ENCODE results near the gene XG. TPM values are rescaled to one million over a fixed set of nuclear protein-coding genes. Genes with fewer than 3 reads are reported as not detected.
A peak's percentile ranks its signal among the peaks of the same experiment; 100 is the strongest.
"Not testable (repeated sequence)": the region's sequence is repeated elsewhere in the genome, so short reads cannot be mapped to it uniquely, and the experiment has no call there.

XG gene
- total RNA-seq, 2 experiments from 2014 or later = not detected

- H3K36me3 Mint-ChIP-seq (ENCODE audit: low read depth); H3K4me3 Mint-ChIP-seq; H3K4me1 Mint-ChIP-seq (ENCODE audit: low read depth); POLR2A ChIA-PET; H3K9me3 Mint-ChIP-seq (ENCODE audit: insufficient read depth); H3K27ac Mint-ChIP-seq: not testable (repeated sequence)
- peaks cover 13% of the 10 kb centered on the region for H3K27me3 Mint-ChIP-seq (ENCODE audit: low read depth)
- peak; percentile 47 for DNase-seq
- CTCF ChIA-PET = interaction anchor here (1.0 kb wide), 1 partner anchor 12 kb away, joined by 3 read pairs; no protein-coding TSS in a partner anchor
- ATAC-seq = peak; percentile 36
Measured at GRCh38 chrX:2812161-2812907, 60.5 kb downstream of the XG start.

DNA sequence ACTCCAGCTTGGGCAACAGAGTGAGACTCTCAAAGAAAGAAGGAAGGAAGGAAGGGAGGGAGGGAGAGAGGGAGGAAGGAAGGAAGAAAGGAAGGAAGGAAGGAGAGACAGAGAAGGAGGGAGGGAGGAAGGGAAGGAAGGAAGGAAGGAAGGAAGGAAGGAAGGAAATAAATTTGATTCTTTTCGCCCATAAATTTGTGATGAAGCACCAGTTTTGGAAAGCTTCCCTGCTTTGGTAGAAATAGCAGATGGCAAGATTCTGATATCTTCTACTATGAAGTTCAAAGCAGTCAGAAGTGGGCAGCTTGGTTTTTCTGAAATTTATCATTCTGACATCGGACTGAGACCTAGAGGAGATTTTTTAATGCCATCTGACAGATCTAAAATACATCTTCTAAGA, 65.2 kb downstream of the XG start:
- Mint-ChIP-seq H3K9me3 (ENCODE audit: insufficient read depth) (no peaks in the 10 kb centered on the region), H3K4me1 (ENCODE audit: low read depth) (peaks cover 13% of the 10 kb centered on the region), H3K4me3 (no peak overlapping the region), H3K27me3 (ENCODE audit: low read depth) (peaks cover 13% of the 10 kb centered on the region), H3K27ac (no peak overlapping the region), H3K36me3 (ENCODE audit: low read depth) (no peaks in the 10 kb centered on the region)
- ATAC-seq (no peak), DNase-seq (no peak)
- CTCF ChIA-PET = no interaction called here
- POLR2A ChIA-PET = no interaction called here

- ChIA-PET POLR2A (no interaction called here), CTCF (no interaction called here)
- DNase-seq (peak; percentile 23), ATAC-seq (no peak)
- Mint-ChIP-seq H3K27ac (no peak overlapping the region), H3K4me3 (no peak overlapping the region), H3K9me3 (ENCODE audit: insufficient read depth) (no peaks in the 10 kb centered on the region), H3K27me3 (ENCODE audit: low read depth) (peaks cover 8% of the 10 kb centered on the region), H3K4me1 (ENCODE audit: low read depth) (peaks cover 10% of the 10 kb centered on the region), H3K36me3 (ENCODE audit: low read depth) (no peaks in the 10 kb centered on the region)
Measured at GRCh38 chrX:2819345-2820135, 67.7 kb downstream of the XG start.

GRCh38 chrX:2820136-2820771, 68.4 kb downstream of the XG start:
- Mint-ChIP-seq H3K4me3 (no peak overlapping the region), H3K27ac (no peak overlapping the region), H3K9me3 (ENCODE audit: insufficient read depth) (no peaks in the 10 kb centered on the region), H3K27me3 (ENCODE audit: low read depth) (peaks cover 3% of the 10 kb centered on the region), H3K4me1 (ENCODE audit: low read depth) (peaks cover 10% of the 10 kb centered on the region), H3K36me3 (ENCODE audit: low read depth) (no peaks in the 10 kb centered on the region)
- ATAC-seq (no peak), DNase-seq (no peak)
- CTCF ChIA-PET = no interaction called here
- POLR2A ChIA-PET = no interaction called here

DNA sequence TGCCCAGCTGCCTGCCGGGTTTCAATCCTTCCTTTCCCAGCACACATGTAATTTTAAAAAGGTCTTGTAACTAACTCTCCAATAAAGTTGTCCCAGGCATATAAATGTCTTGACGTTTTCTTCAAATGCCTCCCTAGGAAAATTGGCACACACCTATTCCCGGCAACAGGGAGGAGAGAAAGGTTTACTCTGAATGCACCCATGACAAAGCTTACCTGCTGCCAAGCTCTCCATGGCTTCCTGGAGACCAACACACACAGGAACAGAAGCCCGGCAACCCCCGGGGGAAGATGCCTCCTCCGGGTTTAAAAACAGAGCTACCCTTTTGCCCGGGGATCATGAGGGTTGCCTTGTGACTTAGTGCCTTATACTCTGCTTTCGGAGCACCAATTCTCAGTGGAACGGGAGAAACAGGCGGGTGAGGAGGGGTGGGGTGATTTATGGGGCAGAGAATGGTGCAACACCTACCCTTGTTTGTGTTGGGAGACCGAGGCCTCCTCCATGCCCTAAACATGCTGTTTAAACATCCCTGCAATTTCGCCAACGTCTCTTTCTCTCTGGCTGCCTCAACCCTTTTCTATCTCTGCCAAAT, 72.1 kb downstream of the XG start:
- H3K36me3 Mint-ChIP-seq (ENCODE audit: low read depth) = no peaks in the 10 kb centered on the region
- CTCF ChIA-PET = no interaction called here
- ATAC-seq = no peak
- no peak overlapping the region for H3K4me3 Mint-ChIP-seq
- peaks cover 3% of the 10 kb centered on the region for H3K27me3 Mint-ChIP-seq (ENCODE audit: low read depth)
- H3K27ac Mint-ChIP-seq = no peak overlapping the region
- peaks cover 10% of the 10 kb centered on the region for H3K4me1 Mint-ChIP-seq (ENCODE audit: low read depth)
- H3K9me3 Mint-ChIP-seq (ENCODE audit: insufficient read depth) = no peaks in the 10 kb centered on the region
- DNase-seq = no peak
- POLR2A ChIA-PET = no interaction called here

DNA sequence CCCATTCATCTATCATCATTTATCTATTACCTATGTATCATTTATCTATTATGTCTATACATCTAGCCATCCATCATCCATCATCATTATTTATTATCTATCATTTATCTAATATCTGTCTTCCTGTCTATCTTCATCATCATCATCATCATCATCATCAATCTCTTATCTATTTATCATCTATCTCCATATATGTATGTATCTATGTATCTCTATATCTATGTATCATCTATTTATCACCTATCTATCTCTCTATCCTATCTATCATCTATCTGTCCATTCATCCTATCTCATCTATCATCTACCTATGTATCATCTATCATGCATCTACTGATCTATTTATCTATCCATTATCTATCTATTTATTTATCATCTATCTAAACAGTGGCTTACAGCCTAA, 73.0 kb downstream of the XG start:
- Mint-ChIP-seq H3K27me3 (ENCODE audit: low read depth) (peaks cover 3% of the 10 kb centered on the region), H3K27ac (no peak overlapping the region), H3K9me3 (ENCODE audit: insufficient read depth) (no peaks in the 10 kb centered on the region), H3K4me1 (ENCODE audit: low read depth) (peaks cover 8% of the 10 kb centered on the region), H3K36me3 (ENCODE audit: low read depth) (no peaks in the 10 kb centered on the region), H3K4me3 (no peak overlapping the region)
- no peak for ATAC-seq
- POLR2A ChIA-PET = no interaction called here
- CTCF ChIA-PET = no interaction called here
- no peak for DNase-seq

GRCh38 chrX:2828344-2828958, 76.6 kb downstream of the XG start, which contains the start of gene GYG2:
GYG2 (plus strand) TSS chrX:2828930; CDS start chrX:2830189, 1,259 bp downstream.
- ChIA-PET POLR2A (no interaction called here), CTCF (no interaction called here)
- ATAC-seq = no peak
- Mint-ChIP-seq H3K27me3 (ENCODE audit: low read depth) (no peaks in the 10 kb centered on the region), H3K4me3 (no peak within 1 kb of the TSS), H3K27ac (no peak within 1 kb of the TSS), H3K36me3 (ENCODE audit: low read depth) (no peaks in the 10 kb centered on the region), H3K9me3 (ENCODE audit: insufficient read depth) (no peaks in the 10 kb centered on the region), H3K4me1 (ENCODE audit: low read depth) (no peaks in the 10 kb centered on the region)
- no peak for DNase-seq

- no peaks in the 10 kb centered on the region for H3K9me3 Mint-ChIP-seq (ENCODE audit: insufficient read depth)
- ATAC-seq (no peak), DNase-seq (no peak)
- no peaks in the 10 kb centered on the region for H3K27me3 Mint-ChIP-seq (ENCODE audit: low read depth)
- H3K4me3 Mint-ChIP-seq = no peak overlapping the region
- no peaks in the 10 kb centered on the region for H3K36me3 Mint-ChIP-seq (ENCODE audit: low read depth)
- H3K4me1 Mint-ChIP-seq (ENCODE audit: low read depth) = no peaks in the 10 kb centered on the region
- ChIA-PET POLR2A (no interaction called here), CTCF (no interaction called here)
- no peak overlapping the region for H3K27ac Mint-ChIP-seq
Measured at GRCh38 chrX:2828959-2829411, 77.1 kb downstream of the XG start.

GRCh38 chrX:2829469-2830246, 77.8 kb downstream of the XG start:
- Mint-ChIP-seq H3K9me3 (ENCODE audit: insufficient read depth) (no peaks in the 10 kb centered on the region), H3K27ac (no peak overlapping the region), H3K36me3 (ENCODE audit: low read depth) (no peaks in the 10 kb centered on the region), H3K4me1 (ENCODE audit: low read depth) (no peaks in the 10 kb centered on the region), H3K4me3 (no peak overlapping the region), H3K27me3 (ENCODE audit: low read depth) (no peaks in the 10 kb centered on the region)
- ChIA-PET CTCF (no interaction called here), POLR2A (no interaction called here)
- no peak for DNase-seq
- ATAC-seq = no peak

DNA sequence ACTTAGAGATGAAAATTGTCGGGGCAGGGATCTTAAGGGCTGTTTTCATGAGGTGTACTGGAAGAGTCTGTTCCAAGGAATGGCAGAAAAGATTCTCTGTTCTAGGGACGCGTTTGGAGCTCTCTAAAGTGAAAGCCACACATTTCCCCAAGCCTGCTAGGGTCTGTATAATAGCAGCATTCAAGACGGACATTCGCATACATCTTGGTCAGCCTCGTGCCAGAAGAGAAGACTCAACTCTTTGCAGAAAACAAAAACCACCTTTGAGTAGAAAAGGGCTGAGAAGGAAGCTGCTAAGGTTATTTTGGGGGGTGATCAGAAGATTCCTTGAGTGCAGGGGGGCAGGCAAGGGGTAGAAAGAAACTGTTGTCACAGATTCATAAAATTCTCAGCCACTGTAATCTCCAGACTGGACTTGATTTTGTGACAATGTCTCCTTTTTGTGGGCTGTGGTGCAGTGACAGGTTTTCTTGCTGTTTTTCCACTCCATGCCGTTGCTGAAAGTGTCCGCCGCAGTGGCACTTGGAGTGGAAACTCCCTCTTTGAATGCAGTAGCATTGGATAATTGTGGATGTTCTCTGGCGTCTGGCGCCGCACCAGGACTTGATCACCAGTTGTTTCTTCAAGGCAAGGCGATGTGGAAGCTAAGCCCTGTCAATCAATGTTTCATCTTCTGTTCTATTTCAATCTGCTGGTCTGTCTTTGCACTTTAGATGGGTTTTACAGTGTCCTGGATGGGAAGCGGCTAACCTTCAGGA, 79.8 kb downstream of the XG start:
- POLR2A ChIA-PET = no interaction called here
- Mint-ChIP-seq H3K36me3 (ENCODE audit: low read depth) (no peaks in the 10 kb centered on the region), H3K27me3 (ENCODE audit: low read depth) (no peaks in the 10 kb centered on the region), H3K4me1 (ENCODE audit: low read depth) (no peaks in the 10 kb centered on the region), H3K27ac (no peak overlapping the region), H3K9me3 (ENCODE audit: insufficient read depth) (no peaks in the 10 kb centered on the region), H3K4me3 (no peak overlapping the region)
- DNase-seq = no peak
- ATAC-seq = no peak
- CTCF ChIA-PET = interaction anchor here (0.8 kb wide), 1 partner anchor 217 kb away, joined by 3 read pairs; no protein-coding TSS in a partner anchor

DNA sequence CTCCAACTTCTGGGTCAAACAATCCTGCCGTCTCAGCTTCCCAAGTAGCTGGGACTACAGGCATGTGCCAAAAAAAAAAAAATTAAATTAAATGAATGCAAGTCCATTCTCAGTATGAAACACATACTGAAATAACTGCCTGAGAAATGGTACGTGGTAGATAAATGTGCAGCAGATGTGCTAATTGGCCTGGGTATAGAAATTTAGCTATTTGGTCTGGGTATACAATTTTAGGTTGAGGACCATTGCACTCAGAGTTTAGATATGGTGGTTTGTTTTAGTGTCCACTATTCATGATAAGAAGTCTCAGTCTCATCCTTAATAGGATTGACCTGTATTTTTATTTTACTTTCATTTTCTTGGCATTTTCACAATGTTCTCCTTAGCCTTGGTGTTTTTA, 86.1 kb downstream of the XG start:
- POLR2A ChIA-PET = no interaction called here
- Mint-ChIP-seq H3K27ac (no peak overlapping the region), H3K36me3 (ENCODE audit: low read depth) (no peaks in the 10 kb centered on the region), H3K4me3 (no peak overlapping the region), H3K9me3 (ENCODE audit: insufficient read depth) (peaks cover 16% of the 10 kb centered on the region), H3K27me3 (ENCODE audit: low read depth) (no peaks in the 10 kb centered on the region), H3K4me1 (ENCODE audit: low read depth) (no peaks in the 10 kb centered on the region)
- CTCF ChIA-PET = no interaction called here
- no peak for DNase-seq
- ATAC-seq = no peak
